ENCODE measurements around the gene AVPI1.
"Not testable (repeated sequence)": the region's sequence is repeated elsewhere in the genome, so short reads cannot be mapped to it uniquely, and the experiment has no call there.

AVPI1 gene

GRCh38 chr10:97685395-97685958 lies 1.6 kb downstream of the AVPI1 start:
- Histone ChIP-seq H3K36me3 (ENCODE audit: insufficient read depth, insufficient read length, low read length) (no peaks in the 10 kb centered on the region), H3K27me3 (ENCODE audit: insufficient read depth, insufficient read length) (no peaks in the 10 kb centered on the region), H3K4me1 (ENCODE audit: insufficient read depth, insufficient read length) (peaks cover 4% of the 10 kb centered on the region), H3K9ac (ENCODE audit: insufficient read length, low read depth) (peak overlapping the region; percentile 7), H3K9me3 (ENCODE audit: insufficient read depth, low read length) (no peaks in the 10 kb centered on the region), H3K4me3 (ENCODE audit: insufficient read length, low read depth) (peak overlapping the region; percentile 15)
- DNase-seq (ENCODE audit: low read depth, low spot score) = no peak
- TF ChIP-seq YY1 (IDR thresholded peaks at IDR 0.05; ENCODE audit: insufficient read depth, insufficient read length) (no peak), SUZ12 (IDR thresholded peaks at IDR 0.05; ENCODE audit: extremely low read depth, insufficient read depth, insufficient read length) (no peak), ZNF274 (IDR thresholded peaks at IDR 0.05; ENCODE audit: low read depth, low read length) (no peak)

- Histone ChIP-seq H3K9me3 (ENCODE audit: insufficient read depth, low read length) (no peaks in the 10 kb centered on the region), H3K9ac (ENCODE audit: insufficient read length, low read depth) (no peak overlapping the region), H3K4me3 (ENCODE audit: insufficient read length, low read depth) (no peak overlapping the region), H3K27me3 (ENCODE audit: insufficient read depth, insufficient read length) (no peaks in the 10 kb centered on the region), H3K36me3 (ENCODE audit: insufficient read depth, insufficient read length, low read length) (no peaks in the 10 kb centered on the region), H3K4me1 (ENCODE audit: insufficient read depth, insufficient read length) (peaks cover 4% of the 10 kb centered on the region)
- DNase-seq (ENCODE audit: low read depth, low spot score) = no peak
- TF ChIP-seq YY1 (IDR thresholded peaks at IDR 0.05; ENCODE audit: insufficient read depth, insufficient read length) (no peak), ZNF274 (IDR thresholded peaks at IDR 0.05; ENCODE audit: low read depth, low read length) (no peak), SUZ12 (IDR thresholded peaks at IDR 0.05; ENCODE audit: extremely low read depth, insufficient read depth, insufficient read length) (no peak)
These were observed 2.1 kb downstream of the AVPI1 start for GRCh38 chr10:97684866-97685394.

GRCh38 chr10:97684368-97684713 lies 2.7 kb downstream of the AVPI1 start:
- not testable (repeated sequence) for H3K9me3 ChIP-seq (ENCODE audit: insufficient read depth, low read length); DNase-seq (ENCODE audit: low read depth, low spot score); H3K4me1 ChIP-seq (ENCODE audit: insufficient read depth, insufficient read length); H3K27me3 ChIP-seq (ENCODE audit: insufficient read depth, insufficient read length); H3K9ac ChIP-seq (ENCODE audit: insufficient read length, low read depth); H3K4me3 ChIP-seq (ENCODE audit: insufficient read length, low read depth); H3K36me3 ChIP-seq (ENCODE audit: insufficient read depth, insufficient read length, low read length)

GRCh38 chr10:97683556-97684367 lies 3.3 kb downstream of the AVPI1 start:
- no peaks in the 10 kb centered on the region for H3K27me3 ChIP-seq (ENCODE audit: insufficient read depth, insufficient read length)
- no peak for DNase-seq (ENCODE audit: low read depth, low spot score)
- peak overlapping the region; percentile 44 for H3K9ac ChIP-seq (ENCODE audit: insufficient read length, low read depth)
- no peak overlapping the region for H3K4me3 ChIP-seq (ENCODE audit: insufficient read length, low read depth)
- H3K4me1 ChIP-seq (ENCODE audit: insufficient read depth, insufficient read length) = peaks cover 4% of the 10 kb centered on the region
- H3K36me3 ChIP-seq (ENCODE audit: insufficient read depth, insufficient read length, low read length) = no peaks in the 10 kb centered on the region
- no peak for TF ChIP-seq SUZ12 (IDR thresholded peaks at IDR 0.05; ENCODE audit: extremely low read depth, insufficient read depth, insufficient read length)
- no peak for TF ChIP-seq ZNF274 (IDR thresholded peaks at IDR 0.05; ENCODE audit: low read depth, low read length)
- TF ChIP-seq YY1 (IDR thresholded peaks at IDR 0.05; ENCODE audit: insufficient read depth, insufficient read length) = no peak
- no peaks in the 10 kb centered on the region for H3K9me3 ChIP-seq (ENCODE audit: insufficient read depth, low read length)

GRCh38 chr10:97682042-97682441 lies 5.0 kb downstream of the AVPI1 start:
- H3K36me3 ChIP-seq (ENCODE audit: insufficient read depth, insufficient read length, low read length) = peaks cover 11% of the 10 kb centered on the region
- no peak for TF ChIP-seq ZNF274 (IDR thresholded peaks at IDR 0.05; ENCODE audit: low read depth, low read length)
- no peak for TF ChIP-seq YY1 (IDR thresholded peaks at IDR 0.05; ENCODE audit: insufficient read depth, insufficient read length)
- no peak overlapping the region for H3K4me3 ChIP-seq (ENCODE audit: insufficient read length, low read depth)
- peaks cover 4% of the 10 kb centered on the region for H3K4me1 ChIP-seq (ENCODE audit: insufficient read depth, insufficient read length)
- no peaks in the 10 kb centered on the region for H3K9me3 ChIP-seq (ENCODE audit: insufficient read depth, low read length)
- H3K9ac ChIP-seq (ENCODE audit: insufficient read length, low read depth) = no peak overlapping the region
- no peak for DNase-seq (ENCODE audit: low read depth, low spot score)
- no peaks in the 10 kb centered on the region for H3K27me3 ChIP-seq (ENCODE audit: insufficient read depth, insufficient read length)

- no peaks in the 10 kb centered on the region for H3K27me3 ChIP-seq (ENCODE audit: insufficient read depth, insufficient read length)
- peaks cover 33% of the 10 kb centered on the region for H3K36me3 ChIP-seq (ENCODE audit: insufficient read depth, insufficient read length, low read length)
These were observed 7.4 kb downstream of the AVPI1 start for GRCh38 chr10:97679594-97679993.

GRCh38 chr10:97676770-97677581 lies 10.1 kb downstream of the AVPI1 start:
- no peaks in the 10 kb centered on the region for H3K27me3 ChIP-seq (ENCODE audit: insufficient read depth, insufficient read length)
- TF ChIP-seq ZNF274 (IDR thresholded peaks at IDR 0.05; ENCODE audit: low read depth, low read length) (no peak), YY1 (IDR thresholded peaks at IDR 0.05; ENCODE audit: insufficient read depth, insufficient read length) (no peak), SUZ12 (IDR thresholded peaks at IDR 0.05; ENCODE audit: extremely low read depth, insufficient read depth, insufficient read length) (no peak)
- no peak overlapping the region for H3K4me3 ChIP-seq (ENCODE audit: insufficient read length, low read depth)
- H3K4me1 ChIP-seq (ENCODE audit: insufficient read depth, insufficient read length) = peaks cover under 1% of the 10 kb centered on the region
- DNase-seq (ENCODE audit: low read depth, low spot score) = no peak
- H3K9ac ChIP-seq (ENCODE audit: insufficient read length, low read depth) = no peak overlapping the region
- no peaks in the 10 kb centered on the region for H3K9me3 ChIP-seq (ENCODE audit: insufficient read depth, low read length)
- peaks cover 46% of the 10 kb centered on the region for H3K36me3 ChIP-seq (ENCODE audit: insufficient read depth, insufficient read length, low read length)

More at GRCh38 chr10:97679594-97679993, 7.4 kb downstream of the AVPI1 start:
- Histone ChIP-seq H3K9me3 (ENCODE audit: insufficient read depth, low read length) (no peaks in the 10 kb centered on the region), H3K4me1 (ENCODE audit: insufficient read depth, insufficient read length) (peaks cover 4% of the 10 kb centered on the region), H3K4me3 (ENCODE audit: insufficient read length, low read depth) (no peak overlapping the region), H3K9ac (ENCODE audit: insufficient read length, low read depth) (no peak overlapping the region)
- no peak for DNase-seq (ENCODE audit: low read depth, low spot score)
- TF ChIP-seq SUZ12 (IDR thresholded peaks at IDR 0.05; ENCODE audit: extremely low read depth, insufficient read depth, insufficient read length) = no peak
- no peak for TF ChIP-seq YY1 (IDR thresholded peaks at IDR 0.05; ENCODE audit: insufficient read depth, insufficient read length)
- no peak for TF ChIP-seq ZNF274 (IDR thresholded peaks at IDR 0.05; ENCODE audit: low read depth, low read length)

Measured in NT2/D1 (cell line).